Measurements from ENCODE around the gene CACNA1G.

DNA sequence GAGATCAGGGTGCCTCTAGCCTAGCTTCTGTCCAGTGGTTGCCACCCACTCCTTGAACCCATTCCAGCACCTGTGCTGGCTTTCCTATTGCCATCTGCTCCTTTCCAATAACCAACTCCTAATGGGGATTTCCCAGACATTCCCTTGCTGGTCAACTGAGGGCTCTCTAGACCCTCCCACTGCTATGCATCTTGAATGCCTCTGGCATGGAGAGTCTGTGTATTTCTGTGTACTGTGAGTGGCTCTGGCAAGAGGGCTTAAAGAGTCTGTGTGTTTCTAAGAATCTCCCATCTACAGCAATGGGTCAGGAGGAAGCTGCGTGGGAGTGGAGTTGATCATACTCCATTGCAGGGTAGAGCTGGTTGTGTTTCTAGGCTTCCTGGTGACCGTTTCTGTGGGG lies 39.0 kb upstream of the CACNA1G start:
- TF ChIP-seq, protein P1, sequence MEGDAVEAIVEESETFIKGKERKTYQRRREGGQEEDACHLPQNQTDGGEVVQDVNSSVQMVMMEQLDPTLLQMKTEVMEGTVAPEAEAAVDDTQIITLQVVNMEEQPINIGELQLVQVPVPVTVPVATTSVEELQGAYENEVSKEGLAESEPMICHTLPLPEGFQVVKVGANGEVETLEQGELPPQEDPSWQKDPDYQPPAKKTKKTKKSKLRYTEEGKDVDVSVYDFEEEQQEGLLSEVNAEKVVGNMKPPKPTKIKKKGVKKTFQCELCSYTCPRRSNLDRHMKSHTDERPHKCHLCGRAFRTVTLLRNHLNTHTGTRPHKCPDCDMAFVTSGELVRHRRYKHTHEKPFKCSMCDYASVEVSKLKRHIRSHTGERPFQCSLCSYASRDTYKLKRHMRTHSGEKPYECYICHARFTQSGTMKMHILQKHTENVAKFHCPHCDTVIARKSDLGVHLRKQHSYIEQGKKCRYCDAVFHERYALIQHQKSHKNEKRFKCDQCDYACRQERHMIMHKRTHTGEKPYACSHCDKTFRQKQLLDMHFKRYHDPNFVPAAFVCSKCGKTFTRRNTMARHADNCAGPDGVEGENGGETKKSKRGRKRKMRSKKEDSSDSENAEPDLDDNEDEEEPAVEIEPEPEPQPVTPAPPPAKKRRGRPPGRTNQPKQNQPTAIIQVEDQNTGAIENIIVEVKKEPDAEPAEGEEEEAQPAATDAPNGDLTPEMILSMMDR (IDR thresholded peaks at IDR 0.05; ENCODE audit: poor library complexity): no peak
- TF ChIP-seq EZH2 (IDR thresholded peaks at IDR 0.05; ENCODE audit: borderline replicate concordance) (no peak), EZH2phosphoT487 (IDR thresholded peaks at IDR 0.05; ENCODE audit: low read depth, severe bottlenecking, unreplicated experiment) (no peak)

Data from hepatocyte (in vitro differentiated cells).